ENCODE data around the gene MRPL28.
"Not testable (repeated sequence)": the region's sequence is repeated elsewhere in the genome, so short reads cannot be mapped to it uniquely, and the experiment has no call there.

The MRPL28 gene

DNA sequence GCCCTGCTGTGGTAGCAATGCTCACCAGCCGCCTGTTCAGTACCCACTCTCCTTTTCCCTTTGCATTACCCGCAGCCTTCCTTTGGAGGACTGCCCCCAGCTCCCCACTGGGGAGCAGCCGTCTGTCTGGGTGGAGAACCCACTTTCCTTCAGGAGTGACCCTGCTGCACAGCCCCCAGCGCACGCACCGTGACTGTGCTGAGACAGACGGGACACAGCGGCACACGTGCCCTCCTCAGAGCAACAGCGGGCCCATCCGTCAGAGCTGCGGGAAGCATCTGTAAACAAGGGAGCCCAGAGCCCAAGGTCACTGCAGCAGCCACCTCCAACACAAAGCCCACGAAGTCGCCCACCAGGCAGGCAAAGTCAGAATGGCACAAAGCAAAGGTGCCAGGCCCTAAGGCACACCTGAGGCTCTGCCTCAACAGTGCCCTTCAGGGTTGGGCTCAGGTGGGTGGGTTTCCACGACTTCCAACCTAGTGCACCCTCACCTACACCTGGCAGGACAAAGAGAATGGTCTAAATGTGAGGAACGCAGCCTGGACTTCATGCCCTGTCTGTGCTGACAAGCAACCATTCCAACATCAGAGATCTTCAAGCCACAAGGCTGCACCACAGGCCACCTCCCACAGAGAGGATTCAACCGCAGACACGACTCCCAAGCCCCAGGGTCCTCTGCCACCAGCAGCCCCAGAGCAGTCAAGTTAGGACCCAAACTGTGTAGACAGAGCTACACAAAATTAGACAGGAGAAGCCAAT is 27.7 kb downstream of the MRPL28 start:
- Histone ChIP-seq H3K27me3 (no peaks in the 10 kb centered on the region), H3K36me3 (peaks cover 20% of the 10 kb centered on the region)
- TF ChIP-seq, protein P1, sequence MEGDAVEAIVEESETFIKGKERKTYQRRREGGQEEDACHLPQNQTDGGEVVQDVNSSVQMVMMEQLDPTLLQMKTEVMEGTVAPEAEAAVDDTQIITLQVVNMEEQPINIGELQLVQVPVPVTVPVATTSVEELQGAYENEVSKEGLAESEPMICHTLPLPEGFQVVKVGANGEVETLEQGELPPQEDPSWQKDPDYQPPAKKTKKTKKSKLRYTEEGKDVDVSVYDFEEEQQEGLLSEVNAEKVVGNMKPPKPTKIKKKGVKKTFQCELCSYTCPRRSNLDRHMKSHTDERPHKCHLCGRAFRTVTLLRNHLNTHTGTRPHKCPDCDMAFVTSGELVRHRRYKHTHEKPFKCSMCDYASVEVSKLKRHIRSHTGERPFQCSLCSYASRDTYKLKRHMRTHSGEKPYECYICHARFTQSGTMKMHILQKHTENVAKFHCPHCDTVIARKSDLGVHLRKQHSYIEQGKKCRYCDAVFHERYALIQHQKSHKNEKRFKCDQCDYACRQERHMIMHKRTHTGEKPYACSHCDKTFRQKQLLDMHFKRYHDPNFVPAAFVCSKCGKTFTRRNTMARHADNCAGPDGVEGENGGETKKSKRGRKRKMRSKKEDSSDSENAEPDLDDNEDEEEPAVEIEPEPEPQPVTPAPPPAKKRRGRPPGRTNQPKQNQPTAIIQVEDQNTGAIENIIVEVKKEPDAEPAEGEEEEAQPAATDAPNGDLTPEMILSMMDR (IDR thresholded peaks at IDR 0.05; ENCODE audit: low read depth, low read length): no peak

GRCh38 chr16:341974-342336 is 28.4 kb downstream of the MRPL28 start:
- H3K27me3 ChIP-seq; DNase-seq; H3K4me3 ChIP-seq (ENCODE audit: low read depth, low read length); H3K9me3 ChIP-seq; H3K4me1 ChIP-seq: not testable (repeated sequence)
- peaks cover 20% of the 10 kb centered on the region for H3K36me3 ChIP-seq

More for the DNA sequence above, 27.7 kb downstream of the MRPL28 start:
- no peak overlapping the region for H3K4me3 ChIP-seq (ENCODE audit: low read depth, low read length)
- no peak for DNase-seq
- H3K4me1 ChIP-seq: no peaks in the 10 kb centered on the region; the same call in 1 of the 2 replicates
- no peaks in the 10 kb centered on the region for H3K9me3 ChIP-seq

DNA sequence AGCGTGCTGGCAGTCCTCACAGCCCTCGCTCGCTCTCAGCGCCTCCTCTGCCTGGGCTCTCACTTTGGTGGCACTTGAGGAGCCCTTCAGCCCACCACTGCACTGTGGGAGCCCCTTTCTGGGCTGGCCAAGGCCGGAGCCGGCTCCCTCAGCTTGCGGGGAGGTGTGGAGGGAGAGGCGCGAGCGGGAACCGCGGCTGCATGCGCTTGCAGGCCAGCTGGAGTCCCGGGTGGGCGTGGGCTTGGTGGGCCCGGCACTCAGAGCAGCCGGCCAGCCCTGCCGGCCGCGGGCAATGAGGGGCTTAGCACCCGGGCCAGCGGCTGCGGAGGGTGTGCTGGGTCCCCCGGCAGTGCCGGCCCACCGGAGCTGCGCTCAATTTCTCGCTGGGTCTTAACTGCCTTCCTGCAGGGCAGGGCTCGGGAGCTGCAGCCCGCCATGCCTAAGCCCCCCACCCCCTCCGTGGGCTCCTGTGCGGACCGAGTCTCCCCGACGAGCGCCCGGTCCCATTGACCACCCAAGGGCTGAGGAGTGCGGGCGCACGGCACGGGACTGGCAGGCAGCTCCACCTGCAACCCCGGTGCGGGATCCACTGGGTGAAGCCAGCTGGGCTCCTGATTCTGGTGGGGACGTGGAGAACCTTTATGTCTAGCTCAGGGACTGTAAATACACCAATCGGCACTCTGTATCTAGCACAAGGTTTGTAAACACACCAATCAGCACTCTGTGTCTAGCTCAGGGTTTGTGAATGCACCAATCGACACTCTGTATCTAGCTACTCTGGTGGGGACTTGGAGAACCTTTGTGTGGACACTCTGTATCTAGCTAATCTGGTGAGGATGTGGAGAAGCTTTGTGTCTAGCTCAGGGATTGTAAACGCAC is 29.0 kb downstream of the MRPL28 start:
- not testable (repeated sequence) for H3K27me3 ChIP-seq; H3K4me3 ChIP-seq (ENCODE audit: low read depth, low read length); H3K9me3 ChIP-seq; H3K4me1 ChIP-seq; DNase-seq
- peaks cover 20% of the 10 kb centered on the region for H3K36me3 ChIP-seq

DNA sequence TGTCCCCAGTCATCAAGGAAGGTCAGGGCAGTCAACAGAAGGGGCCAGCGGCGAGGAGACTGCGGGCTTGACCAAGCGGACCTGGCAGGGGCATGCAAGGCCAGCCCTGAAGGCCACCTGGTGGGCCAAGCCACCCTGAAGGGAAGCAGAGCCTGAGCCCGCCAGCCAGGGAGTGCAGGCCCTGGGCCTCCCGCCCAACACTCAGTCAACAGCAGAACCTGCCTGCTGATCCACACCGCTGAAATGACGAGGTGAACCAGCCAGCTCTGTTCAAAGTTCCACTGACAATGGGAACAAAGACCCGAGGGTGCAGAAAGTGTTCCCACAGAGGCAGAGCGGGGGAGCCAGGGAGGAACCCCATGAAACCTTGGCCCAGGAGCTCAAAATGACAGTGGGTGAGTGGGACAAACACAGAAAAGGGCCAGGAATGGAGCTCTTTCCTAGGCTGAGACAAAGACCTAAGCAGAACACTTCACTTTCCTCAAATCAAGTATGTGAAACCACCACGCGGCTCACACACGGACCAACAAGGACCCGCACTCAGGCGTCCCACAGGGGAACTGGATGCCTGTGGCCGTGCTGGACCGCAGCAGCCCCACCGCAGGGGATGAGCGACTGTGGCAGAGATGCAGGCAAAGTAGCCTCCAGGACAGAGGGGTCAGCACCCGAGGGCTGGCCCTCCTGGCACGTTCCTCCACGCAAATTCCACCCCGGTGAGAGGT is 29.8 kb downstream of the MRPL28 start:
- no peak for DNase-seq
- Histone ChIP-seq H3K4me1 (no peaks in the 10 kb centered on the region; the same call in 1 of the 2 replicates), H3K27me3 (no peaks in the 10 kb centered on the region), H3K9me3 (no peaks in the 10 kb centered on the region), H3K36me3 (peaks cover 13% of the 10 kb centered on the region), H3K4me3 (ENCODE audit: low read depth, low read length) (no peak overlapping the region)
- TF ChIP-seq, protein P1 (IDR thresholded peaks at IDR 0.05; ENCODE audit: low read depth, low read length): no peak

GRCh38 chr16:339680-340079 is 30.7 kb downstream of the MRPL28 start:
- no peak overlapping the region for H3K4me3 ChIP-seq (ENCODE audit: low read depth, low read length)
- no peak for DNase-seq
- H3K4me1 ChIP-seq: no peaks in the 10 kb centered on the region; the same call in 1 of the 2 replicates

GRCh38 chr16:337975-338575 is 32.3 kb downstream of the MRPL28 start:
- Histone ChIP-seq H3K36me3 (peaks cover 8% of the 10 kb centered on the region; the same call in 1 of the 2 replicates), H3K4me1 (no peaks in the 10 kb centered on the region; the same call in 1 of the 2 replicates)

More at GRCh38 chr16:339680-340079, 30.7 kb downstream of the MRPL28 start:
- Histone ChIP-seq H3K36me3 (peaks cover 11% of the 10 kb centered on the region), H3K27me3 (no peaks in the 10 kb centered on the region), H3K9me3 (no peaks in the 10 kb centered on the region)
- TF ChIP-seq, protein P1 (IDR thresholded peaks at IDR 0.05; ENCODE audit: low read depth, low read length): no peak

More at GRCh38 chr16:337975-338575, 32.3 kb downstream of the MRPL28 start:
- TF ChIP-seq, protein P1 (IDR thresholded peaks at IDR 0.05; ENCODE audit: low read depth, low read length): no peak
- no peak for DNase-seq
- Histone ChIP-seq H3K27me3 (no peaks in the 10 kb centered on the region), H3K4me3 (ENCODE audit: low read depth, low read length) (no peak overlapping the region), H3K9me3 (no peaks in the 10 kb centered on the region)

Measured in BE2C (cell line).